Stimulated activated CD8-positive, alpha-beta memory T cell treated with anti-CD3 and anti-CD28 coated beads, Interleukin-15, amount 100 ng/mL, for 4 hours (primary cell): ENCODE results near the gene GLRX5.

Source experiments
- DNase-seq, 2 donors: peaks; one replicate each; pipeline ENCODE4 v3.0.0-alpha.2; 2020; ENCODE audit warnings: low read depth in 2 of 2

GLRX5 gene

DNA sequence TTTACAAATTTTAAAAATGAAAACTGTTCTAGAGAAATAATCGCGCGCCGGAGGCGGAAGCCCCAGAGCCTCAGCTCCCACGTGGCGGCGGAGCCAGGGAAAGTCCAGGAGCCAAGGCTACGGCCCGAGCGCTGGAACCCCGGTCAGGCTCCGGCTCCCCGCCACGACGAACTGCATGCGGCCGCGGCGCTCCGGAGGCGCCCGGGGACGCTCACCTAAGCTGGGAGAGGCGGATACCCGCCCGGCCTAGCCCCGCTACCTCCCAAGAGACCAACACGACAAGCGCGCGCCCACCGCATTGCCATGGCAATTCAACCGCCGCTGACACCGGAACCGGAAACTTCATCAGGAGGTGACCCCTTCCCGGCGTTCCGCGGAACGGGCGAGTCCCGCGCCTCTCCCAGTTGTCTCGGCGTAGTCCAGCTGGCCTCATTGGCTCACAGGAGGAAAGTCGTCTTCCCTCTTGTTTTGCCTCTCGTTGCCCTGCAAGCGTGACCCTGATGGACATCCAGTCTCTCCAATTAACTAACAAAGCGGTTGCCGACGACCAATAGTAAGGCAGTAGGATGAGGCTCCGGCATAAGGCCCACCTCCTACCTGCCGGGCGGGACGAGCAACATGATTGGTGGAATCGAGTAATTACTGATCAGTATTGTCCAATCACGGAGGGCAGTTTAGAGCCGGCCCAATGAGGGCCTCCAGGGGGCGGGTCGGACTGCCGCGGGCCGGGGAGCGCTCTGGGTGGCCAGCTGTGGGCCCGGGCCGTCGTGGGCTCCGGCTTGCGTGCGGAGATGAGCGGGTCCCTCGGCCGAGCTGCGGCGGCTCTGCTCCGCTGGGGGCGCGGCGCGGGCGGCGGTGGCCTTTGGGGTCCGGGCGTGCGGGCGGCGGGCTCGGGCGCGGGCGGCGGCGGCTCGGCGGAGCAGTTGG lies at the start of gene GLRX5:
Gene GLRX5, plus strand, starts transcription at position 752 of the 927 bp plus-strand sequence. Its CDS starts 40 bp downstream, at position 792.
- peak; percentile 93 to 98 for DNase-seq

DNA sequence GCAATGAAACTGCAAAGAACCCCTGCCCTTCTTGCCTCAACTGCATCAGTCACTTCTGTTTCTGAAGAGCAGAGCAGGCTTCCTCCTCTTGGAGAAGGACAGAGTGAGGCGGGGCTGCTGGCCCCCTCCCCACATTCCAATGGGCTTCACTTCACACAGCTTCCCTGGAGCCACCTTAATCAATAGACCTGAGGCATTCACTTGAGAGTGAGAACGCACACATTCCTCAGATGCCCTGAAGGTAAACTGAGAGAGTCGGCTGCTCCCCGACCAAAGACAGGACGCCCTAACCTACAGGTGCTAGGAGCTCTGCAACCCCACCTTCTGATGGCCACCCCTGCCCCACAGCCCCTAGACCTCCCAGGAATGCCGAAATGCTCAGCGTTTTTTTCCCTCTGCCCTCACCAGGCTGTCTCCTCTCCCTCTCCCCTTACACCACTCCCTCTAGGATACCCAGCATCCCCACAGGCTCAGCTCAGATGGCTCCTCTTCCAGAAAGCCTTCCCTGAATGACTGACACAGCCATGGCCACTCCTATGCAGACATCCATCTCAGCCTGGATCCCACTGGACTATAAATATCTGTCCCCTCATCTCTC lies 49.5 kb upstream of the GLRX5 start:
- no peak for DNase-seq

DNA sequence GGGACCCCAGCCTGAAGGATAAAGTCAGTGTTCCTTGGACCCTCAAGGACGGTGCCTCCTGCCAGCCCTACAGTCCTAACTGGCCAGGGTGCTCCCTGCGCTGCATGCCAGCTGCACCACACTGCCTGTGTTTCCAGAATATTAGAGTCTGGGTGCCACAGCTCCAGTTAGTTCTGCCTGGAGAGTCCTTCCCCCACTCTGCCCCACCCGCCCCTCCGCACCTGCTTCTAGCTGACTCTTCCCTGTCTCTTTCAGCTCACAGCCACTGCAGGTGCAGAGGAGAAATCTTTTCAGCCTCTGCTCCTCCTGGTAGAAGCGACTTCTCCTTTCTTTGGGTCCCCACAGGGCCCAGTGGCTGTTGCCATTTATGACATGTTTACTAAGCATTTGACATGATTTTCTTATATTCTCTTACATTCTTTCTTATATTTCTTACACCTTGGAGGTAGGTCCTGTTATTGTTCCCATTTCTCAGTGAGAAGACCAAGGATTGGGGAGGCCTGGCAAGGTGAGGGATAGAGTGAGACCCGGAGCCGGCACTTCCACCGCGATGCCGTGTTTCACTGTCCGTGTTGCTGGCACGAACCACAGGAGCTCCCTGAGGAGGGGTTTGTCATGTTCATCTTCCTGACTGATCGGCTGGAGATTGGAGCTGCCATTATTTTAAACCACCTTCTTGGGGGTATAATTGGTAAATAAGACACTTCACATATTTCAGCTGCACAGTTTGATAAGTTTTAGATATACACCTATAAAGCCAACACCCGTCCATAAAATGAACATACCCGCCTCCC lies 47.8 kb upstream of the GLRX5 start:
- no peak for DNase-seq

DNA sequence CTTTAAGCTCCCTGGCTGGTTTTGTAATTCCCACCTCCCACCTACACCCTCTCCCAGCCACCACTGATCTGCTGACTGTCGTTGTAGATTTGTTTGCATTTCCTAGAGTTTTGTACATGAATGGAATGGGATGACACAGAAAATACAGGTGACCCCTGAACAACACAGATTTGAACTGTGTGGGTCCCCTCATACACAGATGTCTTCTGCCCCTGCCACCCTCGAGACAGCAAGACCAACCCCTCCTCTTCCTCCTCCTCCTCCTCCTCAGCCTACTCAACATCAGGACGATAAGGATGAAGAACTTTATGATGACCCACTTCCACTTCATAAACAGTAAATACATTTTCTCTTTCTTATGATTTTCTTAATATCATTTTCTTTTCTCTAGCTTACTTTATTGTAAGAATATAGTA lies 47.2 kb upstream of the GLRX5 start:
- DNase-seq, result no peak

DNA sequence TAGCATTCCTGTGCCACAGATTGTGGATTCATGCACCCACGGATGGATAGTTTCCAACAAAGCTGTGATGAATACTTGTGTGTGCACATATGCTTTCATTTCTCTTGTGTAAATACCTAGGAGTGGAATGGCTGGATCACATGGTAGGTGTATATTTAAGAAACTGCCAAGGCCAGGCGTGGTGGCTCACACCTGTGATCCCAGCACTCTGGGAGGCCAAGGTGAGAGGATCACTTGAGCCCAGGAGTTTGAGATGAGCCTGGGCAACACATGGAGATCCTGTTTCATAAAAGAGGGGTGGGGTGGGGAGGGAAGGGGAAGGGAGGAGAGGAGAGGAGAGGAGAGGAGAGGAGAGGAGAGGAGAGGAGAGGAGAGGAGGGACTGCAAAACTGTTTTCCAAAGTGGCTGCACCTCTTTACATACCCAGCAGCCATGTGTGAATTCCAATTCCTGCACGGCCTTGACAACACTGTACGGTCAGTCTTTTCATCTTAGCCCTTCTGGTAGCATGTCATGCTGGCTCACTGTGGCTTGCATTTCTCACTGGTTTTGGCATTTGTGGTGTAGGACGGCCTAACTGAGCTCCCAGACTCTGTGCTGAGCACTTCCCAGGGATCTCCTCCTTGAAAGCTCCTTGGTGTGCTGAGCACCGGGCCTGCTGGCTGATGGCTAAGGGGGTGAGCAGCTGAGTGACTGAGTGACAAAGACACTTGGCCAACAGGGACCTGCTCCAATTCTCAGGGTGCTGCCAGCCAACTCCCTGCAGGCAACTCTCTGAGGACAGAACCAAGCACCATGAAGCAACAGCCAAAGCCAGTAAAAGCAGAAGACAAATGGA lies 46.3 kb upstream of the GLRX5 start:
- no peak for DNase-seq

DNA sequence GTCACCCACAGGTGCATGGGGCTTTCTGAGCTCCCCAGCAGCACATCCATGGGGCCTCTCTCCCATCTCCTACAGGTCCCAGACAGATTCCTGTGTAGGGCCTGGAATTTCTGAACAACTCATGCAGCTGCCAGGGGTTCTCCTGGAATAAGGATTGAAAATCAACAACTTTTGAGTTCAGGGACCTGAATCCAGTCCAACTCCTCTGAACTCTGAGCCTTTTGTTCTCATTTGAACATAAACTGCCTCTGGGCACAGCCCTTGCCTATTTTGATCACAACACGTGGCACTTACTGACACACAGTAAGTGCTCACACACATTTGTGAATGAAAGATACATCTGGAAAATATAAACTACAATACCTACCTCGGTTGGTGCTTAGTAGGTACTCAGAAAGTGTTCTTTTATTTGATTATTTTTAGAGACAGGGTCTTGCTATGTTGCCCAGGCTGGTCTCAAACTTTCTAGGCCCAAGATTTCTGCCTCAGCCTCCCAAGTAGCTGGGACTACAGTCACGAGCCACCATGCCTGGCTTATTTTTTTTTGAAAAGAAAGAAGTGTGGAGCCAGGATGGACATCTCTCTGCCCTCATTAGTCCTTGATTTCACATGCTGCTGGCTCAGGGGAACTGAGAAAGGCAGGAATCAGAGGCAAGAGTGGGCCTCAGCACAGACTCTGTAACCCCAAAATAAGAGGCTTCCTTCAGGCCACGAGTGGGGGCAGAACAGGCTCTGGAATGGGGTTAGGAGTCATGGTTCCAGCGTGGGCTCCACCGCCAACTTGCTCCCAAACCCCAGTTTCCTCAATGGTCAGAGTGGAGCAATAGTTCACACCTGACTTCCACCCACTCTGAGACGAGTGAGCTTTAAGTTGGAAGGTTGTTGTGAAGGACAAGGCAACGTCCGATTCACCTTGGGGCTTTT lies 45.4 kb upstream of the GLRX5 start:
- DNase-seq, result no peak

DNA sequence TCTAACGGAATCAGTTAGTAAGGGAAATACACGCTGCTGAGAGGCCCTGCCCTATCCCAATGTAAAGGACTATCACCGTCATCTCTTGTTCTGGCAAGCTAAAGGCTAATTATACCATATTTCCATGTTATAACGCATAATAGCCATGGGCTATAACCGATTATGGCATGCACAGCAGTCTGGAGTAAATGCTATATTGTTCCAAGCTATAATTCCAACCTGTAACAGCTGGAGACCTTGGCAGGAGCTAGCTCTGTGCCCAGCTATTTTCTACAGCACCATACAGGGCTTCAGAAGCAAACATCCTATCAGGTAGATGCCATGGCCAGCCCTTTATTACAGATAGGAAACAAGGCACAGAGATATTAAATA lies 44.7 kb upstream of the GLRX5 start:
- DNase-seq, result no peak

DNA sequence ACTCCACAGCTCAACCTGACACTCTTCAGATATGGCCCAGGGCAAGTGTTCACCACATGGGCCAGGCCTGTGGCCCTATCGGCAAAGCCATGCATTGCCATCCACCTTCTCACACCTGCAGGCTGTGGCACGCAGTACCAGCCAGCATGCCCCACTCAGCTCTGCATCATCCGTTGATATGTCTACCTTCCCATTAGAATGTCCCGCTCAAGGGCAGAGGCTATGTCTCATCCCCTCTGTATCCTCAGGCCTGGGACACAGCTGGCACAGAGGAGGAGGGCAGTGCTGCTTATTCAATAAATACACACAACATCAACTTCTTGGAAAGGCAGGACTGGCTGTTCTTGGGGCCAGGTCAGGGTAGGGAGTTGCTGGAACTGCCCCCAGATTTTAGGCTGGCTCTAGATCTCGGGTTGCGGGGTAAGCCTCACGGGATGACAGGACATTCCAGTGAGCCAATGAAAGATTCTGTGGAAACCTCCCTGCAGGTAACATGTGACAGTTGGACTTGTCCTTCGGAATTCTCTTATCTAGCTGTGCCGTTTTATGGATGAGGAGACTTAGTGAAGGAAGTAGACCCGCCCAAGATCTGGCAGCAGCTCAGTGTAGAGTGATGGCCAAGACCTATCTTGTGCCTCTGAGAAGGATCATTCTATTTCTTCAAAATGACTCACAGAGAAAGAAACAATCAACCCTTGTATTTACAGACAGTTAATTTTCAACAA lies 44.0 kb upstream of the GLRX5 start:
- no peak for DNase-seq

DNA sequence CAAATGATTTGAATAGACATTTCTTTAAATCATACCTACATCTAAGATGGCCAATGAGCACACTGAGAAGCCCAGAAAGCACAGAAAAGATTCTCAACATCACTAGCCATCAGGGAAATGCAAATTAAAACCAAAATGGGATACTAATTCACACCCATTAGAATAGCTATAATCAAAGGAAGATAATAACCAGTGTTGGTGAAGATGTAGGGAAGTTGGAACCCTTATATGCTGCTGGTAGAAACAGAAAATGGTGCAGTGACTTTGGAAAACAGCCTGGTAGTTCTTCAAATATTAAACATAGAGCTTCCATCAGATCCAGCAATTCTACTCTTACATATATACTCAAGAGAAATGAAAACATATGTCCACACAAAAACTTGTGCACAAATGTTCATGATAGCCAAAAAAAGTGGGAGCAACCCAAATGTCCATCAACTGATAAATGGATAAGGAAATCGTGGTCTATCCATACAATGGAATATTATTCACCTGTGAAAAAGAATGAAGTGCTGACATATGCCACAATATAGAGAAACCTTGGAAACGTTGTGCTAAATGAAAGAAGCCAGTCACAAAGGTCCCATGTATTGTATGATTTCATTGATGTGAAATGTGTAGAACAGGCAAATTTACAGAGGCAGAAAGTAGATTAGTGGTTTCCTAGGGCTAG lies 42.8 kb upstream of the GLRX5 start:
- DNase-seq, result no peak

DNA sequence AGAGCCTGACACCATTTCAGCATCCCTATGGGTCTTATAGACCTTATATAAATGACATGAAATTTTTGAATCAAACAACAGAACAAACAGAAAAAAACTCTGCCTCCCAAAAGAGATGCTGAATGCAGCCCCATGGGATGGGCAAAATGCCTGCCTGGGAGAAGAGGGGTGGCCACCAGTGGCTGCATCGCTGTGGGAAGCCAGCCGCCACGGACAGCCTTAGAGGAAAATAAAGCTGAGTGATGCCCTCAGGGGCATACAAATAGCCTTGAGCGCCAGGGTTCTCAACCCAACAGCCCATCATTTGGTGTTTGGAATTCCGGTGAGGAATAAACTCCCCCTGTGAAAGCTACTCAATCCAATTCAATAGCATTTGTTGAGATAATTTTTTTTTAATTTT lies 41.3 kb upstream of the GLRX5 start:
- DNase-seq, result no peak

DNA sequence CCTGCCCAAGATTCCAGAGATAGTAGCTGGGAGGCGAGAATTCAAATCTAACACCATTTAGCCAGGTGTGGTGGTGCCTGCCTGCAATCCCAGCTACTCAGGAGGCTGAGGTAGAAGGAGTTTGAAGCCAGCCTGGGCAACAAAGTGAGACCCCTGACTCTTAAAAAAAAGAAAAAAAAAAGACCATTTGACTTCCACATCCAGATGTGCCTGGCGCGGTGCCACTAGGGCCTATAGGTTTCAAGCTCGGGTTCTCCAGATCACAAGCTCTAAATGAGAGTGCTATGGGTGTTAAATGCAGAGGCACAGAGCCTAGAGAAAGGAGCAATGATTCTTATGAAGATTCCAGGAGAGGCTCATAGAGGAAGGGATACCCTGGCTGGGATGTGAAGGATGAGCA lies 40.9 kb upstream of the GLRX5 start:
- DNase-seq, result no peak

DNA sequence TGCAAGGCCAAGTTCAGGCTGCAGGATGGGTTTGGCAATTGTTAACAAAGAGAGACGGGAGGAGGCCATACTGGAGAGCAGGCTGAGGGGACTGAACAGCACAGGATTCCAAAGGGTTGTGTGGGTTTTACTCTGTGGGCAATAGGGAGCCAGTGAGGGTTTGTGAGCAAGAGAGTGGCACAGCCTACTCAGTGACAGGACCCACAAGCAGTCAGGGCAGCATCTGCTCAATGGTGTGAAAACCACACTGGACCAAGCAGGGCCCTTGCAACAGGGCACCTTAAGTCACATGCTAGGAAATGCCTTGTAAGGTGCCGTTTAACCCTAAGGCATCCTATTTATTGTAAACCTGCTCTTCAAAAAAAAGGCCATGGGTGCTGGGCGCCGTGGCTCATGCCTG lies 40.4 kb upstream of the GLRX5 start:
- no peak for DNase-seq

DNA sequence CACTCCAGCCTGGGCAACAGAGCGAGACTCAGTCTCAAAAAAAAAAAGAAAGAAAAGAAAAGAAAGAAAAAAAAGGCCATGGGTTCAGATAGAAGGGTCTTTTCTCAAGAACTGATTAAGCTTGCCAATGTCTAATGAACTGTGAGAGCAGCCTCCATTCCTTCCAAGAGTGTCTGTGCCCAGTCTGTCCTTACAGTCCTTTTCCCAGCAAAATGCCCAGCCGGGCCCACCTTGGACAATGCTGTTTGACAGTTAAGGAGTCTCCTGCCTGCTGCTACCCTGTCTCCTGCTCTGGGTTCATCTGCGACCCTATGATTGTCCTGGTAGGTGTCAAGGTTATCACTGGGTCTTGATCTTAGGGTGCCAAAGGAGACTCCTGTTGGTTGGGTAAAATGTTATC lies 39.8 kb upstream of the GLRX5 start:
- no peak for DNase-seq

DNA sequence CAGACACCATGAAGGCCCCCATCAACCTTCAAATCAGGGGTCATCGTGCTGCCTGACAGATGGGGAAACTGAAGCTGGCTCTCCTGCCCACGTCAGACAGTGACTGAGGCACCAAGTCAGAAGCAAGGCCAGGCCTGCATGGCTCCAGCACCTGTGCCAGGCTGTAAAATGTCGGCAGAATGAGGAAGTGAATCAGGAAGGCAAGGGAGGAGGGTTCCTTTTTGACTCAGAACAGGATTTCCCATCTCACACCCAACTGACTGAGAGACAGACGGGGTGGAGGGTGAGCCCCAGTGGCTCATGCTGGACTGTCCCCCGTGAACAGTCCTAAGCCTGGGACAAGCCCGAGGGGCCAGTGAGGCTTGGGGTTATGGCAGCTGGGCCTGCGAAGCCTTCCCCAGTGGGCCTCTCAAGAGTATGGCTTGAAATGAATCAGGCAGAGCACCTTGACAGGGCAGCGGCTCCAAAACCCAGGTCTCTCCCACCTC lies 39.3 kb upstream of the GLRX5 start:
- DNase-seq, result no peak

DNA sequence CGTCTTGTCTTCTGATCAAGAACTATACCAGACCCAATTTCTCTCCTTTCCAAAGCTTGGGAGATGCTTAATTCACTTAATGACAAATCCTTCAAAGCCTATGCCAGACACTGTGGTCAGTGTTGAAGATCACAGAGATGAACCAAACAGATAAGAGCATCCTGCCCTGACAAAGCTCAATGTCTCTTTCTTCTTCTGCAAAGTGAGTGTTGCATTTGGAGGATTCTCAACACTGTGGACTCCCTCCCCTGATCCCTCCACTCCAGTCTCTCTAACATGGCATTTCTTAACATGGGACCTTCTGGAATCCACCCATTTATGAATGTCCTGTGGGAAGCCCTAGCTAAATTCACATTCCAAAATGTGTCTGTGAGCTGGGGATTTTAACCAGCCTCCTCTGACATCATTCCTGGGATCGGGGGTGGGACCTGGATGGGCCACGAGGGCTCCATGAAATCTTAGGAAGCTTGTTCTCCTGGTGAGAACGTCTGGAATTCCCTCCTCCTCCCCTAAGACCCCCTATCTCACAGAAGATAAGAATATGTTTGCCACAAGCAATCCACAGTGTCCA lies 38.7 kb upstream of the GLRX5 start:
- DNase-seq, result no peak

DNA sequence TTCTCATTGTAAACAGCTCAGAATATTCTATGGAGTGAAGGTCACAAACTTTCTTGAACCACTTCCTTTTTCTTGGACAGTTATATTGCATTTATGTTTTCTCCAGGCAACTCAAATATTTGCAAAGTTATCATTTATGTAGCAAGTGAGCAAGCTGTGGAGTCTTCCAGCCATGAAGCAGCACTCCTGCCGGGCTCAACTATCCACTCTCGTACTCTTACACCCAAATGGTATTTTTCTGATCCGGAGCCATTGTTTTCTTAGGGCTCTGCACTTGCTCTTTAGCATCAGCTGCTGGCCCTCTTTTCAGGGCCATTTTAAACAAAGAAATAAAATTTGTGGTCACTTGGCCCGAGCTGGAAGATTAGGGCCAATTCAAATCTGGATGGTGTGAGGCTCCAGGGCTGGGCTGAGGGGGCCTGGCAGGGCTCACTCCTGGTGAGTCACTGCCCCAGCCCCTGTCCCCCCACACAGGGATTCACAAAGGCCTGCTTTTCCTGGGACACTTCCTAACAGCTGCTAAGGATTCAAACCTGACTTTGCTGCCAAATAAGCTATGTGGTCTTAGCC lies 38.1 kb upstream of the GLRX5 start:
- DNase-seq, result no peak

DNA sequence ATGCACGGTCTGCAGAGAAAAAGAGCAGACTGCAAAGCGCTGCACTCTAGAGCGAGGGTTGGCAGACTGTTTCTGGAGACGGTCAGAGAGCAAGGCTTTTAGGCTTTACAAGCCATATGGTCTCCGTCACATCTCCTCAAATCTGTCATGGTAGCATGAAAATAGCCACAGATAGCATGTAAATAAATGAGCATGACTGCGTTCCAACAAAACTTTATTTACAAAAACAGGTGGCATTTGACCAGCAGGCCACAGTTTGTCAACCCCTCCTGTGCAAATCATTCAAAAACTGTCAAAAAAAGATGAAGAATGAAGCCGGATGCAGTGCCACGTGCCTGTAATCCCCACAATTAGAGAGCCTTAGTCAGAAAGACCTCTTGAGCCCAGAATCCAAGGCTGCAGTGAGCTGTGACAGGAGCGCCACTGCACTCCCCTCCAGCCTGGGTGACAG lies 37.3 kb upstream of the GLRX5 start:
- no peak for DNase-seq

DNA sequence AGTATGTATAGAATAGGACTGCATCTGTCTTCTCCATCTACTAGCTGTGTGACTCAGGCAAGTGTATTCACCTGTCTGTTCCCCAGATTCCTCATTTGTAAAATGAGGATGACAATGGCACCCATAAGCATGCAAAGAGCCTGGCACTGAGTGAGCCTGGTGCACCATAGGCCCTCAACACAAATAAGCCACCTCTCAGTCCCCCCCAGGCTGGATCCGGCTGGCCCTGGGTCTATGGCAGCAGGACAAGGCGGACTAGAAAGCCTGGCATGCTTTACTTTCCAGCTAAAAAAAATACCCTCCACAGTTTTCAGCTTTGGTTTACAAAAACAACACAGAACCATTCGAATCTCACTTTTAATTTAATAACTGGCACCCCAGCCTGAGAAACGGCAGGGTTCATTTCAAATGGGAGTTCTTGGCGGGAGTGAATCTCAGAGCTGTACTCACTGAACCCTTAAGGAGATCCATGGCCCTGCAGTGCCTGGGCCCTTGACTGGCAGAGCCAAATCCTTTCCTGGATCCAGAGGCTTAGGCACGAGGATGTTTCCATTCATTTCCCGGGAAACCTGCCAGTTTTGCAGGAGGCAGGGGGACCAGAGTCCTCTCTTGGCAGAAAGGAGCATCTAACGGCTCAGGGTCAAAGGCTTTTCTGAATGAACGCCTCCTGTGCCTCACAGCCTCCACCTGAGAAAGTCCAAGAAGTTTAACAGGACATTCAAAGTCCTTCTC lies 36.1 kb upstream of the GLRX5 start:
- no peak for DNase-seq
